GM19099 (cell line): ENCODE measurements around the gene ATP8A2.

Experiments used
- POLR2A ChIP-seq: IDR thresholded peaks from 3 replicates; pipeline ENCODE4 v1.6.1; 2011; ENCODE audit warnings: low read depth; ENCODE audit not compliant: insufficient read length; ENCODE audit errors: extremely low read depth

Gene ATP8A2

DNA sequence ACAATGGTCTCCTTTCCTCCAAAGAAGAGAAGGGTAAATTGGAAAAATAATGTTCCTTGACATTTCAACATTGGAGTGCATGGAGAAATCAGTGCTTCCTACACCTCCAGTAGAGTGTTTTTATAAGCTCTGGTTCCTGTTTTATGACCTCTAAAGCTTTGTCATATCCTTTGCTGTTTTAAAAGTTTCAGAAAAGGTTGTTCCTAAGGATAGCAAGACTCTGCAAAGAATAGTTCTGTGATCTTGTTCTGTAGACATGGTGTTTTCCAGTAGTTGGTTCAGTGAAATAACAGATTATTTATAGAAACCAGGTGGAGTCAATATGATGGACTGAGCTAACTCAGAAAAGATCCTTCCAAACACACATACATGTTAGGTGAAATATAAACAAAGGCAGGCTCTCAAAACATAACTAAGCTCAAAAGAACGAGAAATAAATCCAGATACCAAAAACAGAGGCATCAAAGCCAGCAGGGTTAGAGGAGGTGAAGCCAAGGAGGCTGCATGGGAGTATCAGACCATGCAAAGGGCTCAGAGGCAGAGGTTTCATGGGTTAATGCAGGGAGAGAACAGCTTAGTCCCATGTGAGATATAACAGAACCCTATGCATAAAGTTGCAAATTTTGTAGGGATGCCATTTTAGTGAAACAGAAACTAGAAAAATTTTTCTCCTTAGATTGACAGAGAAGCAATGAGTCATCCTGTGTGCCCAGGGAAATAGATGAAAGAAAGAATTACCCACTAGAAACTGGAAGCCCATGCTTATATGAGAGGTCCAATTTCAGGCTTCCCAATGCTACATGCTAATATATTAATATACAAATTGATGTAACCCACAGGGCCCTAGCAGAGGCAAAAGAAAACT, 635.7 kb downstream of the ATP8A2 start:
- TF ChIP-seq POLR2A = no peak

DNA sequence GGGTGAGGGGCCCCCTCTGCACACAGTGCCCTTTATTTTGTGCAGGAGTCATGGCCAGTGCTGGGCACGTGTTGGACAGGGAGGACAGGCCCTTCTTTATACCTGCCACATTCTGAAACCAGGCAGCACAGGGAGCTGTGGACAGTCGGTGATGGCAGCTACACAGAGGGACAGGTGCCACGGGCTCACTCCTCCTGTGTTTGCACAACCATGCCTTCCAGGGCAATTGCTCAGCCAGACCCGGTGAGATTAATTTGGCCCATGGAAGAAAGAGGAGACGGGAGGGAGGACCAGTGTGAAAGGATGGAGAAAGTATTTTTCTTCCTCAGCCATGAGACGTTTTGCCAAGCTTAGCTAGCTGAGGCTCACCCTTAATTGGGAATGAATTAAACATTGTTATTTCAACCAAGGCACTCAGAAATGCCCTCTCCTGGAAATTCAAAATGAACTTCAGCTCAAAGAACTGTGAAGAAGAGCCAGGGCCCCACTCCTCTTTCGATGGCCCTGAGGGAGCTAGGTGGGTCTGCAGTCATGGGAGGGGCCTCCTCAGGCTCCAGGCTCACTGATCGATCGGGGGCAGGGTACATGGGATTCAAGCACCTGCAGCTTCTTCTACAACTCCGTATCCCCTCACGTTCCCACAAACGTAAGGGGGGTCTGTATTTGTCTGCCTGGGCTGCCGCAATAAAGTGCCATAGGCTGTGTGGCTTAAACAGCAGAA, 638.9 kb downstream of the ATP8A2 start:
- no peak for TF ChIP-seq POLR2A

DNA sequence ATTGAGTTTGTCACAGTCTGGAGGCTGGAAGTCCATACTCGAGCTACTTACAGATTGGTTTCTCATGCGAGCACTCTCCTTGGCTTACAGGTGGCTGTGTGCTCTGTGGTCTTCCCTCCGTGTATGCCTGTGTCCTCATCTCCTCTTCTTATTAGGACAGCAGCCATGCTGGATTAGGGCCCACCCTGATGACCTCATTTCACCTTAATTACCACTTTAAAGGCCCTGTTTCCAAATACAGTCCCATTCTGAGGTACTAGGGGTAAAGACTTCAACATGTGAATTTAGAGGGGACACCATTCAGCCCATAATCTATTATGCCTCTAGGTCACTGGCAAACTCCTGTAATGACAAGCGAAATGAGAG, 639.4 kb downstream of the ATP8A2 start:
- no peak for TF ChIP-seq POLR2A

DNA sequence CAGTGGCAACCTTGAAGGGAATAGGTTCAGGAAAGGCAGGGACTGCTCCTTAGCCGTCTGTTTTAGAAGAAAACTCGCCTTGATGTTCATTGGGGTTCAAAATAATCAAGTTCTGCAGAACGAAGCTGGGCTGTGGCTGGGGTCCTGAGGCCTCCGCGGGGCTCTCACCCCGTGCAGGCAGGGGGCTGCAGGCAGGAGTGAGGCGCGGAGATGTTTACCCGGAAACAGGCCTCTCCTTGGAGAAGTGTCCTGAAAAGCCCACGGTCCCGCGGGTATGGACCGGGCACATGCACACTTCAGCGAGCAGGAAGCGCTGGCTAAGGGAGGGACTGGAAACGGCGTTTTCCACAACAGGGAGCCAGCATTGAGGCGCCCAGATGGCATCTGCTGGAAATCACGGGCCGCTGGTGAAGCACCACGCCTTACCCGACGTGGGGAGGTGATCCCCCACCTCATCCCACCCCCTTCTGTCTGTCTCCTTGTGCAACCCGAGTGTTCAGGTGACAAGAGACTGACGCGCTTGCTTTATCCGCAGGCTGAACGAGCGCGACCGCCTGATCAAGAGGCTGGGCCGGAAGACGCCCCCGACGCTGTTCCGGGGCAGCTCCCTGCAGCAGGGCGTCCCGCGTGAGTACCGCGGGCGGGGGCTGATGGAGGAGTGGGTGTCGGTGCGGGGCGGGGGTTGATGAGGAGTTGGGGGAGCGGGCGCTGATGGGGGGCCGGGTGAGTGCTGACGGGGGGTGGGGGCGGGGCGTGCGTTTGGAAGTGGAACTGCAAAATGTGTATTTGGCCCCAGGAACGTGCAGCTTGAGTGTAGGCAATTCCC, 640.4 kb downstream of the ATP8A2 start:
- TF ChIP-seq POLR2A = no peak

DNA sequence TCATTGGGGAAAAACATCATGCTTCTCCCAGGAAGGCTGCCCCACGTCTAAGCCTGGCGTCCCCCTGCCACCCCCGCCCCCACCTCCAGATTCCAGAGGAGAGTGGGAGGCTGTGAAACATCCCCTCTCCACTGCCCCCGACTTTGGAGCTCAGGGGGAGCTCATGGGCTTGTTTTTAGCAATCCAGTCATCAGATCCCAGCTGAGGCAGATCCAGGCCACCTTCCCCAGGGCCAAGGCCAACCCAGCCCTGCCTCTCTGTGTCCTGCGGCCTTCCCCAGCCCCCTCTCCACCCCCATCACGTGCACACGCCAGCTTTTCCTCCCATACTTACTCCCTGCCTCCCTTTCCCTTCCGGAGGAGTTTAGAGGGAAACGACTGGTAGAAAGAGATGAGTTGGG, 641.2 kb downstream of the ATP8A2 start:
- TF ChIP-seq POLR2A = no peak

DNA sequence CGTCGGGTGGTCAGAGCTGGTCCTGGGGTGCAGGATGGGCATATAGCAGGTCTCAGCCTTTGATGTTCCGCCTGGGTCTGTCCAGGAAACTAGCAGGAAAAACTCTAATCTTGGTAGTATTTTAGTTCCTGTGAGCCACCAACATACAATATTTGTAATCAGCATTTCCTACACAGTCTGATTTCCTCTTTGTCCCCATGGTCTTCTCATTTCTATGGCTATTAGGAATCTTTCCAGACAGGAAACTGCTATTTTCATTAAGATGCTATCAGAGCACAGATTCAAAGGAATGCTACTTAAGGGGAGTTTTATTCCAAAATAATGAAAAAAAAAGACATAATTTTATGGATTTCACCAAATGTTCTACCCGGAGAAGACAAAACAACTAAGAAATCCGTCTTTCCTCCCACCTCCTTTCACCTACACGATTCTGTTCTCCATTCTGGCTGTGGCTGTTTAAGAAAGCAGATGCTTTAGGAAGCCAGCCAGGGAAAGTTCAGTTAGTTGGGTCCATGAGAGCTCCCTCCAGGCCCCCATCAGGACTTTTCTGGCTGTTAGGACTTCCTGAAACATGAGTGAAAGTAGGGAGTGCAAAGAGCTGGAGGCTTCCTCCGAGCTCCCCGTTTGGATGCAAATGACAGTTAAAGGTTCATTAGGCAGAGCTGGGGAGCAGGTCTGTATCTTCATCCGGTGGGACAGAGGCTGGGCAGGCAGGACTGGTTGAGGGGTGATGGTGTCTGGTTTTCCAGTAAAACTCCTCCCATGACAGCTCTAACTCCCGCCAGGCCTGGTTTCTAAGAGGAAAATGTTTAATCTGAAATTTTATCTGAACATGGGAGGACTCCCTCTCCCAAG, 643.7 kb downstream of the ATP8A2 start:
- TF ChIP-seq POLR2A = no peak

DNA sequence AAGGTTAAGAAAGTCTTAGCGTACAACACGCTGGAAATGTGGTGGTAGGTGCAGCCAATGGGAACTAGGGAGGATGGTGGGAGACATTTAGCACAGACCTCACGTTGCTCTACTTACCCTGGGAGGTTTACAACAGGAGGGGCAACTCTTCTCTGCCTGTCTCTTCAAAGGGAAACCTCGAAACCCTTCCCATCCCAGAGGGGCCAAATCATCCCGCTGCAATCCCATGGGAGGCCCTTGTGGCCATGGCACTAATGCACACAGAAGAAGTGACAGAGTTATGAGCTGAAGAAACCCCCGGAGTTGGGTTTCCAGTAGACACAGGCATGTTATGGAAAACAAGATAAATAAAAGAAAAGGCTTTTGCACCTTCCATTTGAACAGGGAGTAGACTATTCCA, 644.4 kb downstream of the ATP8A2 start:
- TF ChIP-seq POLR2A = no peak

DNA sequence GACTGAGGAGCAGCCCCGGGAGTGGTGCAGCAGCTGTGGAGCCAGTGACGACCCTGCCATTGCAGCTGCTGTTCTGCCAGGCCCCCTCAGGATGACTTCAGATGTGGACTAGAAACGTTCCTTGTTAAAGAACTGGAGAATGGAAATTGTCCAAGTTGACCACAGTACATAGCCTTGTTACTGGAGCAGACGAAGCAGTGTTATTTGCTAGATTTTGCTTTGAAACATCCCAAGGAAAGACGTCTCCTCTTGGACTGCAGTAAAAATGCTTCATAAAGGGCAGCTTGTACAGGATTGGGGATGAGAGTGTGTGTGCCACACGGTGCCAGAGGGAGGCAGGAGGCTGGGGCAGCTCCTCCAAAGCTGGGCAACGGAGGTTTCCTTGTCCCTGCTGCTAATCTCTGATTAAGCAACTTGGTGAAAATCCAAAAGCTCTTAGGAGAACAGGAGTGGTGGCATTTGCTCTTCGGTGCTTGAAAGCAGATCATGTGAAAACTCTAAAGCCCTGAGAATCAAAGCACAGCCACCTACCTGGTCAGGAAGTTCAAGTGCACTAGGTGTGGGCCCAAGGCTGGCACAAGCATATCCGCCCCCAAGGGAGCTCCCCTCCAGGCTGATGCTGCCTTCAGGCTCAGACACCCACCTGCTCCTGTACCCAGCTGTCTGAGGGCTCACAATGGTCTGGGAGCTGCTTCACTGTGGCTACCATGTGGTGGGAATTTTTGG, 645.6 kb downstream of the ATP8A2 start:
- TF ChIP-seq POLR2A = no peak

DNA sequence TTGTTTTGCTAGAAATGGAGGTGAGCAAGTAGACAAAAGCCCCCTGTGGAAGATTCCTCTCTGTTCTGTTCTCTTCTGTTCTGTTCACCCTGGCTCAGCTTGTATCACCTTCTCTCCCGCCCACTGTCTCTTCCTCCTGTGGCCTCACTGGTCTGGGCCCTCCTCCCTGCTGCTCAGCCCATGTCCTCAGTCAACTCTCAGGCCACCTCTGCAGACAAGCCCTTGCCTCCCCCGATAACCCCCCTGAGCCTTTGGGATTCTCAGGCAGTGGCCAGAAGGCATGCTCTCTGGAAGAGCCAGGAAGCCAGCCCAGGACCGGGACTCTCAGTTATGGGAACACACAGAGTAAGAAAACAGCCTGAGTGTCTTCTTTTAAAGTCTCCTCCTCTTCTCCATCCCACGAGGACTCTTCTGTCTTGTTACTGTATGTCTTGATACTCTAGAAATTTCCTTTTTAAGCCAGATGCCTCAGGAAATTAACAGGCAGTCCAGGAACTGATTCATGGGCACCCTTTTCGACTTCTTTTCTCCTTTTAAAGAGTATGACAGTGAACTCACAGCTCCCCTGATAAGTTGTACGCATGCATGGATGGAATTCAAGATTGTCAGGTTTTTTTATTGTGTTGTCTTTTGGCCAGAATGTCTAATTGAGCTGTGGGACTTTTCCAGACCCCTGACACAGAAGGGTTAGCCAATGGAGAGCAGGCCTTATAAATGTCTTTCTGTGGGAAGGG, 646.3 kb downstream of the ATP8A2 start:
- no peak for TF ChIP-seq POLR2A

DNA sequence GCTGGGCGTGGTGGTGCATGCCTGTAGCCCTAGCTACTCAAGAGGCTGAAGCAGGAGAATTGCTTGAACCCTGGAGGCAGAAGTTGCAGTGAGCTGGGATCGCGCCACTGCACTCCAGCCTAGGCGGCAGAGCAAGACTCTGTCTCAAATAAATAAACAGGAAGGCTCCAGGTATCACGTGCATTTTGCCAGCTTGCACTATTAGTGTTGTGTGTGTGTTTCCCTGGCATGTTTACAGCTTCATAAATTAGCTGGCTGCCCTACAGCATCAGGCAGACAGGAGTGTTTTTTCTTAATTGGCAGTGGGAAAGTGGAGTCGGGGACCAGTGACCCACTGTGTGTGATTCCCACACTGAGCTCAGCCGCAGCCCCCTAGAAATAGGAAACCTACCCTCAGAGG, 647.5 kb downstream of the ATP8A2 start:
- TF ChIP-seq POLR2A = no peak

DNA sequence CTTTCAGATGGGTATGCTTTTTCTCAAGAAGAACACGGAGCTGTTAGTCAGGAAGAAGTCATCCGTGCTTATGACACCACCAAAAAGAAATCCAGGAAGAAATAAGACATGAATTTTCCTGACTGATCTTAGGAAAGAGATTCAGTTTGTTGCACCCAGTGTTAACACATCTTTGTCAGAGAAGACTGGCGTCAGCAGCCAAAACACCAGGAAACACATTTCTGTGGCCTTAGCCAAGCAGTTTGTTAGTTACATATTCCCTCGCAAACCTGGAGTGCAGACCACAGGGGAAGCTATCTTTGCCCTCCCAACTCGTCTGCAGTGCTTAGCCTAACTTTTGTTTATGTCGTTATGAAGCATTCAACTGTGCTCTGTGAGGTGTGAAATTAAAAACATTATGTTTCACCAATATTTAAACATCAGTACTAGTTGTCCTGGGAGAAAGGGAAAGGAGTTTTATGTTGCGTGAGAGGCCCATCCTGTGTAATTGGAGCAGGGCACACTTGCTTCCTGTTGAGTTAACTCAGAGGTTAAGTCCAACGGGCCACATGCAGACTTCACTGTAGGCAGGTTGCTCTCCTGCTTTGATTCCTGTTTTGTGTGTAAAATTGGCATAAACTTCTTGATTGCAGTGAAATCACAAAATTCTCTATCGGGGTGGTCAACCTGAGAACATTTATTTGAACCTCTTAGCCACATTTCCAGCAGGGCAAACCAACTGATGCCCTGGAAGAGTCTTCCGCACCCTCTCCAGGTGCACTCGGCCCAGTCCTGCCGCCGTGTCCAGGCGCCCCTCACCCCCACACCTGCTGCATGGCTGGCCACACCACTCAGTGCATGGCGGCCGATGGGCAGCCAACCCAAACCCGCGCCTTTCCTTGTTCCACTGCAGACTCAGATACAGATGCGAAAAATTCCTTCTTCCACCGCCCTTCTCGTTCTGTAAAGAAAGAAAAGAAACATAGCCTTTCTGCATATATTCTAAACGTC, 648.4 kb downstream of the ATP8A2 start:
- no peak for TF ChIP-seq POLR2A

DNA sequence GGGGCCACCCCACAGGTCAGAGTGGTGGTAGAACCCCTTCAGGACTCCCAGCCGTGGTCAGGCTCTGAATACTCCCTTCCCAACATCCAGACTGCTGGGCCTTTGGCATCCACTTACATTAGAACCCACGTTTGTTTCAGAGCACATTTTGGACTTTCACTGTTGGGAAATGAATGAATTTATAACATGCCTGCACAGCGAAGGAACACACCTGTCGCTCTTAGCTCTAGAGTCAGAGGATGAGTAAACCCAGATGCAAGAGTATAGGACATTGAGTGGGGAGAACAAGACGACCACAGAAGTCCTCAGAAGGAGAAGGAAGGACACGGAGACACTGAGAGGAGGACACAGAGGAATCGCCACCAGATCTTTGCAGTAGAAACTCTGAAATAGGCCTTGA, 649.1 kb downstream of the ATP8A2 start:
- no peak for TF ChIP-seq POLR2A

DNA sequence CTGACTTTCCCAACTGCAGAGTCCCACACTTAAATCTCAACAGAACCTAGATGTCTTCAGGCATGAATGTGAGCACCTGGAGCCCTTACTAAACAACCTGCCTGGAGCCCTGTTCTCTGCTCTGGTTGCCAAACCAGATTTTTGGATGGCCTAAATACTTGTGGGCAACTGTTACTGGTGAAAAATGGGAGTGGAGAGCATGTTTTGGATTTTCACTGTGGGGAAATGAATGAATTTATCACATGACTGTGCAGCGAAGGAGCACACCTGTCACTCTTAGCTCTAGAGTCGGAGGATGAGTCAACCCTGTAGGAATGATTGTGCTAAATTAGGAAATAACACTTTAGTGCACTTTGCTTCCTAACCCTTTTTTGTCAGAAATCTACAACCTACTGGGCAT, 649.7 kb downstream of the ATP8A2 start:
- no peak for TF ChIP-seq POLR2A

DNA sequence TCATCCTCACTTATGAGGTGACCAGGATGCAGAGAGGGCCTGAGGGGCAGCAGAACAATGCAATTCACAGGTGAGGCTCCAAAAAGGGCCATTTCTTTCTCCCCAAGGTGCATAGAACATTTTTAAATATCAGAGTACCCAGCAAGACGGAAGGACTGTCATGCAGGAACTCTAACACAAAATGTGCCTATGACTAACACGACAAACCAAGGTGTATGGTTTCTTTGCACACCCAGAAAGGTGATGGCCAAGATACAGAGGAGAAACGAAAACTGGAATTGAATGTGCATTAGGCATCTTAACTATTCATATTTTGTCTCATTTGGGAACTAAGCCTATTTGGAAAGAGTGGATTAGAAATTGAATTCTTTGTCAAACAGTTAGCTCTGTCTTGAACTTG, 650.2 kb downstream of the ATP8A2 start:
- TF ChIP-seq POLR2A = no peak
